Measurements from ENCODE around the gene HHAT. TPM values are rescaled to one million over a fixed set of nuclear protein-coding genes. Genes with fewer than 3 reads are reported as not detected.
A peak's percentile ranks its signal among the peaks of the same experiment; 100 is the strongest.

Gene HHAT
- 13.6 and 15.3 TPM in 2 replicates for polyA plus RNA-seq (2014; cell fraction: cytosol; rRNA removed)
- 8.9 and 14.1 TPM in 2 replicates for polyA plus RNA-seq (2014; cell fraction: nucleus; rRNA removed)

DNA sequence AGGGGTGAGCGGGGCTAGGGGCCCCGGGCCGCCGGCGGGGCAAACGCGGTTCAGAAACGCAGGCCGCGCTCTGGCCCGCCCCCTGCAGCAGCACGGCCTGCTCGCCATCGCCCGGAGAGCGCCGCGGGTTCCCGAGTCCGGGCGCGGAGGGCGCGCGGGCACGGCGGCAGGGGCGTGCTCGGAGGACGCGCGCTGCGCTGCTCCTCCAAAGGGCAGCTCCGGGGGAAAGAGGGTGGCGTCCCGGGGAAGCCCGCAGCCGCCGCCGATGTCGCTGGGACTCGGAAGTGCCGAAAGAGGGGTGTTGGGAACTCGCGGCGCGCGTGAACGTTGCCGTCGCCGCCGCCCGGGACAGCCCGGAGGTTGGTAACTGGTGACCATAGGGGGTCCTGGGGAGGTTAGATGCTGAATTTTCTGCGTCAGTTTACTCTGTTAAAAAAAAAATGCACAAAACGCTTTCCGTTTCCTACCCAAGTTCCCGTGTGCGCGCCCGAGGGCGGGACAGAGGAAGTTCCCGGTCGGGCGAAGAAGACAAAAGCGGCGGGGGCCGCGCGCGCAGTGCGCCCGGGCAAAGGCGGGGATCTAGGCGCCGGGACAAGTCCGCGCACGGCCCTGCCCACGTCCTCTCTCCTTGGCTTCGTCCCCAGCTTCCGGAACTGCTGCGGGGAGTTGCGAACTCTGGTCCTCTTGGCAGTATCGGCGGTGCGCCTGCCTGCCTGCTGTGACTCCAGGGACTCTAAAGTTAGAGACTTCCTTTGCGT lies at the start of gene HHAT:
TSS of gene HHAT (plus strand) at position 157 of the 758 bp plus-strand sequence. CDS start 20,074 bp downstream, outside the sequence.
- peak; percentile 69 for DNase-seq (ENCODE audit: low spot score)

DNA sequence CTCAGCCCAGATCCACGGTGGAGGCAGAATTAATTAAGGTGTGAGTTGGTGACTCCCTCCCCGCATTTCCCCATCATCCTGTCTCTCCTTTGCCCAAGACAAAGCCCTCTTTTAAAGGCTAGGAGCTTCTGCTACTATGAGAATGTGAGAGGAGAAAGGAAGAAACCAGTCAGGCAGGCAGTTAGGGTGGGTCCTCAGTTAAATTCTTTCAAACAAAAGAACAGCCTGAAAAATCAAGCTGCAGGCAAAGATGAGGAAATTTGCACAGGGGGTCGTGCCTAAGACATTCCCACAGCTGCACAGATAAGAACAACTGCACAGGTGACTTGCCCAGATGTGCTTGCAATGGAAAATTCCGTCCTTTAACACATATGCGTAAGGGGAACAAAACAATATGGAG lies 48.5 kb upstream of the HHAT start:
- DNase-seq (ENCODE audit: low spot score) = no peak

DNA sequence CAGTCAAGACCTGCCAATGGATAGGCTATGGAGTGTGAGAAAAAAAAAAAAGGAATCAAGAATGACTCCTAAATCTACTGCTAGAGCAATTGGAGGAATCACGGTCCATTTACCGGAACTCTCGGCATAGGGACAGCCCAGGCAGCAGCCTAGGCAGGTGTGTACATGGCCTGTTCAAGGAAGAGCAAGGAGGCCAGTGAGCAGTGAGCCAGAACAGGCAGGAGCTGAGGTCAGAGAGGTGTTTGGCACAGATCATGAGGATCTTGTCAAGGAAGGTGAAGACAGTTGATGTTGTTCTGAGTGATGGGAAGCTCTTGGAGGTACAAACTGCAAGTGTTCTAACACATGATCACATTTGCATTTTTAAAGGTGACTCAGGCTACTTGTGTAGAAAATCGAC lies 40.6 kb upstream of the HHAT start:
- DNase-seq (ENCODE audit: low spot score) = no peak

DNA sequence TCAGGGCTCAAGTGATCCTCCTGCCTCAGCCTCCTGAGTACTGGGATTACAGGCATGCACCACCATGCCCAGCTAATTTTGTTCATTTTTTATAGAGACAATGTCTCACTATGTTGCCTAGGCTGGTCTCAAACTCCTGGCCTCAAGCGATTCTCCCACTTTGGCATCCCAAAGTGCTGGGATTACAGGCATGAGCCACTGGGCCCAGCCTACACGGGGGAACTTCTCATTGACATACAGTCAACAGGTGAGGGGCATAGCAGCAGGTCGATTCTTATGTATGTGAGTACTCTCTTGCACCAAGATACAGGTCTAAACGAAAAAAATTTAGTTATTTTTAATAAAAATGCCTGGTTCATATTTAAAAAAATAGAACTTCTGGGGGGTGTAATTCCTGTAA lies 39.5 kb upstream of the HHAT start:
- DNase-seq (ENCODE audit: low spot score) = no peak

DNA sequence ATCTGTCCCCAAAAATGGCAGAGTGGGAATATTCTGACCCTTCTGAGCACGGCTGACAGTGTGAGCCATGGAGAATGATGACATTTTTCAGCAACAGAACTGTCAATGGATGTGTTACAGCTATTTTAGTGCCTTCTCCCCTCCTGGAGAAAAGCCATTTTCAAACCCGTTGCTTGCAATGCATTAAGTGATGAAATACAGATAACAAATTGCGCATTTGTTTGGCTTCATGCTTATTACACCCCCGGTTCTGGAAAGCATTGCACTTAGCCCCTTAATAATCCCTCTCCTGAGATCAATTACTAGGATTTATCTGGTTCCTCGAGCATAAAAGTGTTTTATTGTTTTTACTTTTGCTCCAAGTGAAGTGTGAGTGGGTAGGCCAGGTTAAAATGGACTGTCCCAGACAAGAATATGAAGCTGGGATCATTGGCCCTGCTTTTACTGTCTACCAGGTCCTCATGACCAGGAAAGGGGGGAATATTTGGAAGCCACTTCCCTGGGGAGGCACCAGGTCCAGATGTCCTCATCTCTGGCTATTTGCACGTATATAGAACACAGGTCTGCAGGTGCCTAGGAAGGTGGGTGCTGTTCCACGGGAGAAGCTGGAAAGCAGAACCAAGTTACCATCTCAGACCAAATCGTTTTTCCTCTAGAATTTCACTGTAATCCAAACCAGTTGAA lies 37.5 kb upstream of the HHAT start:
- peak; percentile 12 for DNase-seq (ENCODE audit: low spot score)

DNA sequence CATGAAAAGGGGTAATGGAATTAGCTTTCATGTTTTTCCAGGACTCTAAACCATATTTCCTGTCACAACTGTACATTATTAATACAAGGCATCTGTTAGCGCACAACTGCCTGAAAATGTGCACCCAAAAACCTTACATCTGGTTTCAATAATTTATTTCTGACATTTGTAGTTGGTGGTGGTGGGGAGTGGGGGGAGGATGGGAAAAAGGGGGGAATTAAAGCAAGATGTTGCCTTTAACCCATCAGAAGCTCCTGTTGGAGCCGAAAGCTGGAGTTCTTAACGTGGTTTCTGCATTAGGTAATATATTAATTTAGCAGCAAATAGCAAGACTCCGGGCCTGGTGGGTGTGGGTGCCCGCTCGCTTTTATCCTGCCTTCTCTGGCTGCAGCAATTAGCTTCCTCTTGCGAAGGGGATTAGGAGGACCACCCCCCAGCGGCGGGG lies 36.9 kb upstream of the HHAT start:
- peak; percentile 48 for DNase-seq (ENCODE audit: low spot score)

DNA sequence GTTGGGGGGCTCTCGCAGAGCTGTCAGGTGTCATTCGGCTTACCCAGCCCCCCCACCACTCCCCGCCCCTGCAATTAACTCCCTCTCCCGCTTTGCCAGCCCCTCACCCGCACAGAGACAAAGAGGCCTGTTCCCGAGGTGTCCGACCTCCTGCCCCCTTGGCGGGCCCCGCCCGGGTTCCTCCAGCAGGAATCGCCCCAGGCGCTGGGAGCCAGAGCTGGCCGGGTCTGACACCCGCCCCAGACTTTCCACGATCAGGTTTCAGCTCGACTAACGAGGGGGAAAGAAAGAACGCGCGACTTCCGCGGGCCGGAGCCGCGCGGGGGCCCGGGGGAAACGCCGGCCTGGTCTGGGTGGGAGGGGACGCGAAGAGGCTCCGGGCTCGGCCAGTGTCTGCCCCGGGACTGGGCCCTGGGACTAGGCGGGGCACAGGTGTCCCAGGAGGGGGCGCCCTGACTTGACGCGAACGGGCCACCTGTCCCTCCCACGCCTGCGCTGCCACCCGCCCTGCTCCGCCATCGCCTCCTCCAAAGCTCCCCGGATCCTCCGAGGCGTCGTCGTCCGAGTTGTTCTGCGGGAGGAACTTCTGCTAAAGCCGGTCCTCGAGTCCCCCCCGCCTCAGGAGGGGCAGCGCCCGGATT lies 36.4 kb upstream of the HHAT start:
- DNase-seq (ENCODE audit: low spot score) = peak; percentile 56

DNA sequence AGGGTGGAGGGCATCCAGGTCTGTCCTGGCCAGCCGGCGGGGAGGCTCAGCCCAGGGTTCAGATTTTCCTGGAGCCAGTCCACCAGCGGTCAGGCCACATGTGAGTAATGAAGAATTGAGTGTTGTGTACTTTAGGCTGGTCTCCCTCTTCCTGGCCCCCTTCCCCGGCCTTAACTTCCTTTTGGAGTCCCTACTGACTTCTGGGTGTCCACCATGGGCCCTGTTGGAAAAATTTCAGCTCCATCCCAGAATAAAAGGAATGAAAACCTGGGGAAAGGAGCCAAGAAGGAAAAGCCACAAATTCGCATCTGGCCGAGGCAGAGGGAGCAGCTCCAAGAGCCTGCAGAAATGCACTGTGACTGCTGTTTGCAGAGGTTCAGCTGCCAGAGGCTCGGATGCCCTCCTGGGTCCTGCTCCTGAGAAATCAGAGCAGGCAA lies 35.5 kb upstream of the HHAT start:
- no peak for DNase-seq (ENCODE audit: low spot score)

DNA sequence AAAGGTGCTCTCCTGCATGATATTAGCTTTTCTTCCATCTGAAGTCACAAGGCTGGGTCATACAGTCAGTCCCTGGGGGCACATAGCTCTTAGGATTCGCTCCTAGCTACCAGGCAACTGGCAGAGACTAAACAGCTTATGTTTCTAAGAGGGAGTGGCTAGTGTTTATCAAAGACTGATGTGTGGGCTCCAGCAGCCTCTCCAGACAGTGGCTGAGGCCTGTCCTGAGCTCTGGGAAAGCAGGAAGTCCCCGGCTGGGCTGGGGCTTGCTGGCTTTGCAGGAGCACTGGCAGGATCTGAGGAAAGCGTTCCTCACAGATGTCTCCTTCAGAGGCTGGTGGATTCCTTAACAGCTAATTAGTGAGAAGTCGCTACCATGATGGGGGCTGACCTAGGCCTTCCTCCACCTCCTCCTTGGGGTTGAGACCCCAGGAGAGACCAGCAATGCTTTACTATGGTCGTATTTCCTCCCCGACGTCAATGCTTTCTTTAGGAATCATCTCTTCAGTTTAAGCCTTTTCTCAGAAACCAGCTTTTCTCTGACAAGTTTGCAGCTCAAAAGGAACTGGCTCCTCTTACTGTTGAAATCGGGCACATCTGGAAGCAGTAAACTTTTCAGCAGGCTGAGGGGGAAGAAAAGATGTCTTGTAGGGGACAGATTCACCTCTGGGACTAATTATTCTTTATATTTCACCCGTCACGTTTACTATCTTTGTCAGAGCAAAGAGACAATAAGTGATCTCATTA lies 33.5 kb upstream of the HHAT start:
- peak; percentile 75 for DNase-seq (ENCODE audit: low spot score)

DNA sequence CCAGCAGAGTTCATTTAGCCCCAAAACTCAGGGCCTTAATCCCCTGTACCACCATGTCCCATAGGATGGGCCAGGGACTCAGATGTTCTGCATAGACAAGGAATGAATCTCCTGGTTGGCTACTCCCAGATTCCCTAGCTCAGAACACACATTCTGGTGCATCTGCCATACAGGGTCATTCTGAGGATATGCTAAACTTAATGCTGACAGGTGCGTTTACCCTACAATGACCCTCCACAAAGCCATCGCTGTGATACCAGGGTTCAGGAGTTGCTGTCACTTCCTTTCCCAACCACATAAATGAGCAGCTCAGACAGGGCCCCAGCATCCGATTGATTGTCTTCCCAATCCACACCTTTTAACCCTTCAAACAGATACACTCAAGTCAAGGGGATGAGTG lies 32.0 kb upstream of the HHAT start:
- DNase-seq (ENCODE audit: low spot score) = no peak

DNA sequence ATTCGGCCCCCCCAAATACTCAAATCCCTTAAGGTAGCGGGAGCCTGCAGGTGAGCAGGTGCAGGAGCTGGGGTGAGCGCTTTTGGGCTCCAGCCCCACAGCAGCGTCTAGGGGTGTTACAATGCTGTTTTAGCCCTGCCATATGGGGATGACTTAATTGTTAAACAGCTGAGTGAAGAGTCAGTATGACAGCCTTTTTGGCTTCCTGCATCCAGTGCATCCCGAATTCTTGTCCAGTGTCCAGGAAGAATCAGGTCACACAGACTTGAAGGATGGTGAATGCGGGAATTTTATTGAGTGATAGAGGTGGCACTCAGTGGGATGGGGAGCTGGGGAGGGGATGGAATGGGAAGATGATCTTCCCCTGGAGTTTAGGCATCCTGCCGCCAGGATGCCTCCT lies 30.4 kb upstream of the HHAT start:
- DNase-seq (ENCODE audit: low spot score) = no peak

DNA sequence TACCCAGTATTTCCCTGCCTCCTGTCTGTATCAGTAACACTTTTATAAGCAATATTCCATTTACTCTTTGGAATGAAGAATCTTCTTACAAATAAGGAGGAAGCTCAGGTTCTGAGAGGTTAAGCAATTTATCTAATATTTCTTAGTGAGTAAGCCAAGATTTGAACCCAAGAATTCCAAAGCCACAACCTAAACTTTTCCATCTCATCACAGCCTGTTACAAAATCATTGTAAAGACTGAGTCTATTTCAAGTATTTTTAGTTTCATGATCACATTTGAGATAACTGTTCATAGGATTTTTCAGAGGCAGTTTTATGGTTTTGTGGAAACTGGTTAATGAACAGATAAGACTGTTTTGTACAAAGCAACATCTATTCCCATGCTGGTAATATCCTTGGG lies 29.8 kb upstream of the HHAT start:
- no peak for DNase-seq (ENCODE audit: low spot score)

DNA sequence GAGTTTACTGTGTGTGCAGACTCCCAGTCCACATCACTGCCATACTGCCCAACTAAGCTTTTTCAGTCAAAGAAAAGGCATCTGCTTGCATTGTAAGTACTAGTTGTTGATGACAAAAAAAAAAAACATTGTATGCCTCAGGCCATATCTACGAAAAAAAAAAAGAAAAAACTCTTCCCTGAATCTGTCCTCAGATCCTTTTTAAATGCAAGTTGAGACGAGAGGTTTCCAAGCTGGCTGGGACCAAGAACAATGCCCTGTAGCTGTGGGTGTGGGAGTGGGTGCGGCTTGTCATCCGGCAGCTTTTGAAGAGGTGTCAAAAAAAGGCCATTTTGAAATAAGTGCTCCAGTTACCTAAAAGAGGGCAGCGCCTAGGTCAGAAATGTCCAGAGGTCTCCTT lies 29.2 kb upstream of the HHAT start:
- DNase-seq (ENCODE audit: low spot score) = no peak

DNA sequence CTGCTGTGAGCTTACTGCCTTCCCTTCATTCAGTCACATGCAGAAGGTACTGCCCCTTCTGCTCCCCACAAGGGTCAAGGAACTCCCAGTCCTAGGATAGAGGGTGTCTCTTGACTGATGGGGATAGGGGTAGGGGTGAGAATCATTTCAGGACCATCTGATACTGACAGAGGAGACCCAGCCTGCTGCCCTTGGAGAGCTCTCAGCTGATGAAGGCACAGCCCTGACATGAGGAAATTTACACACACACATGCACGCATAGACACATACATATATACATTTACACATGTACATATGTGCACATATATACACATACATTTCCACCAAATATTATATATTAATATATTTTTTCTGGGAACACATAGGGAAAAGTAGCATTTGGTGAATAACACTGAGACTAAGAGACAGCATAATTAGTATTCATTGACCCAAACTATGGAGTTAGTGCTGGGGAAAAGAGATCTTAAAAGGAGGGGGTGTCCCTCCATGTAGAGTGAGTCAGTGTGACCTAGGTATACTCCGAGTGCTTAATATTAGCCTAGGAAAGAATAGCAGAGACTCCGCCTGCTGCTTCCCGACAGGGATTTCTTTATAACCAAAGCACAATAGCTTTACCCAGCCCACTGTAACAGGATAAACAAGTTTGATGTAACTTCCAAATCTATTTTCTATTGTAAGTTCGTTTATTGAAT lies 27.6 kb upstream of the HHAT start:
- DNase-seq (ENCODE audit: low spot score) = no peak

DNA sequence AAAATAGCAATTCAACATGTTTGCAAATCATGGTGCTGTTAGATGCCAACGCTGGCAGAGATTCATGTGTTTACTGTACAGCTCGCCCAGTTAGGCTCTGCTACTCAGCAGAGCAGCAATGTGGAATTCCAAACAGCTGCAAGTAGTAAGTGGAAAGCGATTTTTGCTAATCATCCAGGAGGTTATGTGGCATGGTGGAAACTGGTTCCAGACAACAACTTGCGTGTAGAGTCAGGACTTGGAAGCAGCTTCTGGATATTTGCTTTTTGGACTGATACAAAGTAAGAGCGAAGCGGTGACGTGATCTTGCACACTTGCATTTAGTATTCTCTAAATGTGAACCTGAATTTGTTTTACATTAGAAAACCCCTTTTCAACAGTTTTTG lies 27.1 kb upstream of the HHAT start:
- no peak for DNase-seq (ENCODE audit: low spot score)

DNA sequence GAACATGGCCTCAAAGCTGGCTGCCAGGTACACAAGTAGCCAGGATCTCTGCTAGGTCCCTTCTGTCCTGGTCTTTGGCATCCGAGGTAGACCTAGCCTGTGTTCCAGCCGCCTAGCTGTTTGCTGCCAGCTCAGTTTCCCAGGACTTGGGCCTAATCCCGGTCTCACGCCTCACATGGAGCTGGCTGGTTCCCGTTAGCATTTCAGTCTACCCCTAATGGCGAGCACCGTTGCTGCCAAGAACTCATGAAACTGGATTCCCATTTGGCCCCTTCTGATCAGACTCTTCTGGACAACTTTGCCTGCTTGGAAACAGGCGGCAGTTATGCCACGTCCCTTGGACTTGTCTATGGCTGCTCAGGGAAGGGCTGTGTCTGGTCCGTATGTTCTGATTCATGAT lies 26.2 kb upstream of the HHAT start:
- no peak for DNase-seq (ENCODE audit: low spot score)

DNA sequence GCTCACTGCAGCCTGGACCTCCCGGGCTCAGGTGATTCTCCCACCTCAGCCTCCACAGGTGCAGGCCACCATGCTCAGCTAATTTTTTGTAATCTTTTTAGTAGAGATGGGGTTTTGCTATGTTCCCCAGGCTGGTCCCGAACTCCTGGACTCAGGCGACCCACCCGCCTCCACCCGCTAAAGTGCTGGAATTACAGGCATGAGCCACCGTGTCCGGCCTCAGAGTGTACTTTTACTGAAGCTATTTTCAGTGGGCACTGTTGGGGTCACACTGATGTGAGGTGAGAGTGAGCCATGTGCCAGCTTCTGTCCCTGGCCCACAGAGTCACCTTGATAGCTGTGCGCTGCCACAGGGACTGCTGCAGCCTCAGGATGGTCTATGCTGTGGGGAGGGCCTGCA lies 25.3 kb upstream of the HHAT start:
- no peak for DNase-seq (ENCODE audit: low spot score)

DNA sequence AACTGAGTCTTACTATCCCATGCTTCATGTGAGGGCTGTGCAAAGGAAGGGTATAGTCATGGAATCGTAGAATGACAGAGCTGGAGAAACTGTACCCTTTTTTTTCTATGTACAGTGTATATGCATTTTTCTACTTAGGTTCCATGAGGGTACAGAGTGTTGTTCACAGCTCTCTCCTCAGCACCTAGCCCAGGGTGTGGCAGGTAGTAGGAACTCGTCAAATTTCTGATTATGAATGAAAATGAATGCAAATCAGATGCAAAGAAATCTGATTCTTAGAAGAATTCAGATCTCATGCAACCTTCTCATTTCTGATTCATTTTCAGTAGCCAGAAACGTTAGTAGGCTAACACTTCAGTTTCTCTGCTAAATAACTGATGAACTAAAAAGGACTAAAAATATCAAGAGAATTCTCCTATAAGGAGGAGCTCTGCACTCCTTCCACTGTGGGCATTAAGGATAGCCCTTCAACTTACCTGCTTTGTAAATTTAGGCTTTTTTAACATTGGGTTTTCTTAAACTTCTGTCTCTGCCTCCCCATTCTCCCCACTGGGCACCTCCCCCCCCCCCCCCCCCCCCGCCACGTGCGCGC lies 18.0 kb upstream of the HHAT start:
- peak; percentile 12 for DNase-seq (ENCODE audit: low spot score)

DNA sequence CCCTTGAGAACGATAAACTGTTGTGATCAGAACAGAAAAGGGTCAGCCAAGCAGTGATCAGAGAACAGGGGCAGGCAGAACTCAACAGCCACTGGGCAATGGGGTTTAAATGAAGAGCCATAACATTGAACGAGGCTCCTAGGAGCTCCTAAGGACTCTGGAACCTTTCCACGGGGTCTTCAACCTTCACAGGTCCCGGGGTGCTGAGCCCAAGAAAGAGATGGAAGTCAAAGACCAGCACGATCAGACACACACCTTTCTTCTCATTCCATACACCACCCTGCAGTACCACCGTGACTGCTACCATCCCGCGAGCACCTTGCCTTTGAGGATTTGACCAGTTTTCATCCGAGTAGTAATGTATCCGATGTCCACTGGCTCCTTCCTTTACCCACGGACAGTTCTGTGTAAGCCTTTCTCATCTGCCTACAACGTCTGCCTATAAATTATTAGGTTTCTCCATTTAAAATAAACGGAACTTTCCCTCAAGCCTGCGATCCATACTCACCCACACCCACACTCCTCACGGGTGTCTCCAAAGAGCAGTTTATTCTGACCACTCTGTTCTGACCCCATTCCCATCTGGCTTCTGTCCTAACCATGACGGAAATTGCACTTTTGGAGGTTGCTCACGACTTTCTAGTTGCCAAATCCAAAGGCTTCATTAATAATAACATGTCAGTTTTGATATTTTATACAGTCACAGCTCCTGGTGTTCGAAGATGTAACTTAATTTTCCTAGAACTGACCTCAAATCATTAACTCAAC lies 16.8 kb upstream of the HHAT start:
- DNase-seq (ENCODE audit: low spot score) = no peak

DNA sequence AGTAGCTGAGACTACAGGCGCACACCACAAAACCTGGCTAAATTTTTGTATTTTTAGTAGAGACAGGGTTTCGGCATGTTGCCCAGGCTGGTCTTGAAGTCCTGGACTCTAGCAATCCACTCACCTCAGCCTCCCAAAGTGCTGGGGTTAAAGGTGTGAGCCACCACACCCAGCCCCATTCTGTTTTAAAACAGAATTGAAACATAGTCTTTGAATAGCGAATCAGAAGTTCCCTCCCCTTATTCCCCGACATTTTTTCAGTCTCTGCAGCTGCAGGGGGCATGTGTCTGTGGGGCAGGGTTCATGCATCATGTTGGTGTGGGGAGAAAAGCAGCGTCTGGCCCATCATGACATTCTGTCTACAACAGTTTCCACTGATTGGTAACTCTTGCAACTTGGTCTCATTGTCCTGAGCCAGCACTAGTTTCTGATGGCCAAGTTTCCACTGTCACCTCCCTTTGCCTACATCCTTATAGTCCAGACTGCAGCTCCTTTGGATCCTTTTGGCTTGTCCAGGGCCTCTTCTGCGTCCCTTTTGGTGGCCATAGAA lies 15.6 kb upstream of the HHAT start:
- no peak for DNase-seq (ENCODE audit: low spot score)
